HCT116 (cell line): ENCODE measurements around the gene DEFB112.
A peak's percentile ranks its signal among the peaks of the same experiment; 100 is the strongest.

Source experiments
- EZH2 ChIP-seq: fragments of 200-600 bp; sonication (generic); IDR thresholded peaks from 2 replicates; pipeline ENCODE4 v1.6.1; 2017; ENCODE audit warnings: antibody characterized with exemption, mixed run types
- POLR2AphosphoS5 ChIP-seq: IDR thresholded peaks from 2 replicates; pipeline ENCODE4 v1.6.1; 2011; ENCODE audit warnings: mild to moderate bottlenecking, low read depth, low read length, moderate library complexity
- SP1 ChIP-seq: IDR thresholded peaks from 2 replicates; pipeline ENCODE4 v1.6.1; 2012; ENCODE audit warnings: low read depth
- TF ChIP-seq, protein P1 (sequence below), 3 experiments: fragments of 200-600 bp in 1 of 3; sonication (generic) in 1 of 3; IDR thresholded peaks in 2 of 3; conservative IDR thresholded peaks in 1 of 3; 2 replicates each; pipeline ENCODE4 v1.5.1; 2012 to 2017; ENCODE audit warnings: low read depth in 2 of 3, low read length in 2 of 3, antibody characterized with exemption in 1 of 3, borderline replicate concordance in 1 of 3, control low read depth in 1 of 3, mild to moderate bottlenecking in 1 of 3, mixed read lengths in 1 of 3, mixed run types in 1 of 3, moderate library complexity in 1 of 3; ENCODE audit not compliant: insufficient read depth in 1 of 3

DNA sequence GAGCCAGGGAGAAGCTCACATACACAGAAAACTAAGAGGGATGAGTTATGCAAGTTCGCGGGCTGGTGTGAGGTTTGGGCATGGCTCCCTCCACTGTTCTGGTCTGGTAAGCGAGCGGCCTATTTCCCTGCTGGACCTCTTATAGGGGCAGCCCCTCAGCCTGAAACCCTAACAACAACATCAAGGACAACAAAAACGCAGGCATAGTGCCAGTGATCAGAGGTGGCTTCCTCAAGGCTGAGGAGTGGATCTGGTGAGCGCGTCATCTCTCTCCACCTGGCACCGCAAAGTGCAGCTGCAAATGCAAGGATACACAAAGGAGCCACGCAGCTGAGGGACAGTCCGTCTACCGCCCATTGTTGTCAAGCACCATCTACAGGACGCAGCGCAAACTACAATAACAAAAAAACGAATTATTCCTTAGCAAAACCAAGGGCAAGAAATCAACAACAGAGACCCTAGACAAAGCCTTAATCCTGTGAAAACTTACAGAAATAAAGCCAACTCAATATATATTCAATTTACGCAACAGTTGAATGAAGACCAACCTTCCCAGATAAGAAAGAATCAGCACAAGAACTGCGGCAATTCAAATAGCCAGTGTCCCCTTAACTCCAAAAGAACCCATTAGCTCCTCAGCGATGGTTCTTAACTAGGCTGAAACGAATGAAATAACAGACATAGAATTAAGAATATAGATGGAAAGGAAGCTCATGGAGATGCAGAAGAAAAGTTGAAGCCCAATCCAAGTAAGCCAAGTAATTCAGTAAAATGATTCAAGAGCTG, 18.8 kb downstream of the DEFB112 start:
- TF ChIP-seq, protein P1, sequence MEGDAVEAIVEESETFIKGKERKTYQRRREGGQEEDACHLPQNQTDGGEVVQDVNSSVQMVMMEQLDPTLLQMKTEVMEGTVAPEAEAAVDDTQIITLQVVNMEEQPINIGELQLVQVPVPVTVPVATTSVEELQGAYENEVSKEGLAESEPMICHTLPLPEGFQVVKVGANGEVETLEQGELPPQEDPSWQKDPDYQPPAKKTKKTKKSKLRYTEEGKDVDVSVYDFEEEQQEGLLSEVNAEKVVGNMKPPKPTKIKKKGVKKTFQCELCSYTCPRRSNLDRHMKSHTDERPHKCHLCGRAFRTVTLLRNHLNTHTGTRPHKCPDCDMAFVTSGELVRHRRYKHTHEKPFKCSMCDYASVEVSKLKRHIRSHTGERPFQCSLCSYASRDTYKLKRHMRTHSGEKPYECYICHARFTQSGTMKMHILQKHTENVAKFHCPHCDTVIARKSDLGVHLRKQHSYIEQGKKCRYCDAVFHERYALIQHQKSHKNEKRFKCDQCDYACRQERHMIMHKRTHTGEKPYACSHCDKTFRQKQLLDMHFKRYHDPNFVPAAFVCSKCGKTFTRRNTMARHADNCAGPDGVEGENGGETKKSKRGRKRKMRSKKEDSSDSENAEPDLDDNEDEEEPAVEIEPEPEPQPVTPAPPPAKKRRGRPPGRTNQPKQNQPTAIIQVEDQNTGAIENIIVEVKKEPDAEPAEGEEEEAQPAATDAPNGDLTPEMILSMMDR (IDR thresholded peaks at IDR 0.05 in 2 of 3, conservative IDR thresholded peaks at IDR 0.05 in 1 of 3; ENCODE audit: borderline replicate concordance in 1 of 3, insufficient read depth in 1 of 3, low read depth in 2 of 3, low read length in 2 of 3) = peak; percentile 55 to 74 (median 68); a peak in 5 of 6 replicates
- TF ChIP-seq EZH2 (no peak), POLR2AphosphoS5 (no peak), SP1 (no peak)
